HepG2 (cell line): Measurements from ENCODE around the gene TRIM10. TPM values are rescaled to one million over a fixed set of nuclear protein-coding genes. Genes with fewer than 3 reads are reported as not detected.

ENCODE experiments used
- CEBPG ChIP-seq: IDR thresholded peaks from 2 replicates; pipeline ENCODE4 v1.6.1; 2016
- HNRNPL ChIP-seq: fragments of 200-400 bp; formaldehyde crosslinking; IDR thresholded peaks from 2 replicates; pipeline ENCODE4 v1.6.1; 2017; ENCODE audit warnings: mild to moderate bottlenecking, low read depth, low read length
- NRL ChIP-seq: sonication (generic); formaldehyde crosslinking; IDR thresholded peaks from 2 replicates; pipeline ENCODE4 v1.5.0; 2020; ENCODE audit warnings: missing genetic modification reagents, mild to moderate bottlenecking, moderate library complexity, borderline replicate concordance
- PAWR ChIP-seq: sonication (generic); formaldehyde crosslinking; IDR thresholded peaks from 2 replicates; pipeline ENCODE4 v1.4.0; 2020; ENCODE audit warnings: missing genetic modification reagents, mild to moderate bottlenecking, borderline replicate concordance
- SKI ChIP-seq: fragments of 450-650 bp; IDR thresholded peaks from one replicate; pipeline ENCODE4 v1.6.1; 2018; ENCODE audit warnings: mild to moderate bottlenecking; ENCODE audit not compliant: partially characterized antibody
- ZEB1 ChIP-seq: IDR thresholded peaks from 2 replicates; pipeline ENCODE4 v1.6.1; 2012; ENCODE audit warnings: mild to moderate bottlenecking, low read depth, inconsistent platforms; ENCODE audit not compliant: insufficient replicate concordance
- ZNF3 ChIP-seq: IDR thresholded peaks from 2 replicates; pipeline ENCODE4 v1.7.0; 2017; ENCODE audit warnings: inconsistent platforms
- ZNF382 ChIP-seq: sonication (generic); formaldehyde crosslinking; IDR thresholded peaks from 2 replicates; pipeline ENCODE4 v1.5.0; 2020; ENCODE audit warnings: missing genetic modification reagents, mild to moderate bottlenecking, borderline replicate concordance
- ZNF550 ChIP-seq: sonication (generic); formaldehyde crosslinking; IDR thresholded peaks from 2 replicates; pipeline ENCODE4 v1.4.0; 2020; ENCODE audit warnings: mild to moderate bottlenecking, missing genetic modification reagents, borderline replicate concordance
- ZNF772 ChIP-seq: sonication (generic); formaldehyde crosslinking; IDR thresholded peaks from 2 replicates; pipeline ENCODE4 v1.5.0; 2020; ENCODE audit warnings: mild to moderate bottlenecking, missing genetic modification reagents
- ZNF781 ChIP-seq: sonication (generic); formaldehyde crosslinking; IDR thresholded peaks from 2 replicates; pipeline ENCODE4 v1.5.1; 2020; ENCODE audit warnings: borderline replicate concordance, mild to moderate bottlenecking, missing genetic modification reagents; ENCODE audit errors: not compliant biosample characterization
- ZSCAN20 ChIP-seq: sonication (generic); formaldehyde crosslinking; IDR thresholded peaks from 2 replicates; pipeline ENCODE4 v1.4.0; 2020; ENCODE audit warnings: missing genetic modification reagents, mild to moderate bottlenecking, borderline replicate concordance
- ZSCAN29 ChIP-seq: sonication (generic); formaldehyde crosslinking; conservative IDR thresholded peaks from 2 replicates; pipeline ENCODE4 v1.4.0; 2020; ENCODE audit warnings: mild to moderate bottlenecking, missing genetic modification reagents
- polyA plus RNA-seq, 8 experiments: library from polyadenylated mRNA; depleted of rRNA in 3 of 8; stranded (reverse) in 7 of 8; unstranded in 1 of 8; fragments of >200 nt; fragmentation: Illumina TruSeq in 4 of 8; extraction: Trizol in 4 of 8; gene quantifications; 2 replicates each; pipeline versions ENCODE4 v1.2.1 to v1.2.3, GENCODE V29; 2011 to 2016; ENCODE audit warnings: low read depth in 4 of 8, missing spikeins in 1 of 8, mixed read lengths in 1 of 8; ENCODE audit not compliant: insufficient read depth in 1 of 8
- total RNA-seq, 5 experiments: library from RNA; depleted of rRNA; stranded (reverse); fragments of >200 nt; fragmentation: Illumina TruSeq; extraction: Trizol; gene quantifications; 2 replicates each; pipeline ENCODE4 v1.2.3, GENCODE V29; 2016; ENCODE audit warnings: low read depth in 1 of 5
- TF ChIP-seq, protein P1 (sequence below): sonication (generic); formaldehyde crosslinking; IDR thresholded peaks from 2 replicates; pipeline ENCODE4 v1.4.0; 2020; ENCODE audit warnings: mild to moderate bottlenecking, missing genetic modification reagents
- TF ChIP-seq, protein P2 (sequence below): IDR thresholded peaks from 2 replicates; pipeline ENCODE4 v1.6.1; 2016; ENCODE audit warnings: low read depth, control low read depth
- TF ChIP-seq, protein P3 (sequence below): sonication (generic); formaldehyde crosslinking; IDR thresholded peaks from 2 replicates; pipeline ENCODE4 v1.5.1; 2020; ENCODE audit warnings: mild to moderate bottlenecking, missing genetic modification reagents, moderate library complexity

Gene TRIM10
- total and polyA plus RNA-seq, 2 of the 13 experiments (the other 11 are each of a cell fraction or from before 2014, with no cell fraction given), result 4.1 to 6.8 TPM

DNA sequence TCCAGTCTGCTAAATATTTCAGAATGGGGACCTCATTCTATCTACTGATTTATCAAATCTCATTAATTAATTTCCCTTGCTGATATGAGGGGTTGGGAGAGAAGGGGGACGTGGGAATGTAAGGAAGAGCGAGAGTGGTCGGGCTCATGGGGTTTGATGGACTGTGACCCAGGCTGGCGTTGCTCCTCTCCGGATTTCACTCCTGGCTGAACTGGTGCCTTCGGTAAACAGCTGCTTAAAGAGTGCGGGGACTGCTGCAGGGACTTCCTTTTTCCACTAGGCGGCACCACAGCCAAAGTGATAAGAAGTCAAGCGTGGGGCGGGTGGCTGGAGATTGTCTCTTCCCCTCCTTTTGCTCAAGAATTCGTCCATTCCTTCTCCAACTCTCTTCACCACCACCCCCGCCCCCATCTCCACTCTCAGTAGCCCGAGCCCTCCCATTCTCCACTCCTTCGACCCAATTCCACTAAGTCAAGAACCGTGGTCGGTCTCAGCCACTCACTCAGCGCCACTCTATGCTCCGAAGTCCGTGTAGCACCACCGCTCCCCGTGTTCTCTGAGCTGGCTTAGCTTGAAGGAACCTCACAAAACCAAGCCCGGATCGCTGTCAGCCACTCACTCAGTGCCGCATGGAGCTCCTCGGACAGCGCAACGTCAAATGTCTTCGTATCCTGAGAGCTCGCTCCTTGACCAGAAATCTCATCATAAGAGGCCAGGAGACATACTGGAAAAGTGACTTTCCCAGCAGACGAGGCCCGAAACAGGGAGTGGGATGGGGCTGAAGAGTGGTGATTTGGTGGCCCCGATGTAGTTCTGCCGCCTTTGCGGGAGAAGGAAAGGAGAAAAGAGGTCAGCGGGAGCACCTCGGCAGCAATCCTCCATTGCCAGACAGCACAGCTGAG lies 57.8 kb downstream of the TRIM10 start (continued):
- TF ChIP-seq ZNF3 (CRISPR knock-in tag) (no peak), ZNF772 (CRISPR knock-in tag) (no peak), ZEB1 (no peak), HNRNPL (no peak), ZSCAN29 (peak; percentile 82), ZNF382 (no peak), ZNF781 (peak; percentile 90), ZNF550 (CRISPR knock-in tag) (no peak), SKI (peak; percentile 24), CEBPG (peak; percentile 21; the same call in 1 of the 2 replicates), NRL (CRISPR knock-in tag) (no peak), ZSCAN20 (CRISPR knock-in tag) (no peak), PAWR (CRISPR knock-in tag) (no peak)
- TF ChIP-seq, protein P1, sequence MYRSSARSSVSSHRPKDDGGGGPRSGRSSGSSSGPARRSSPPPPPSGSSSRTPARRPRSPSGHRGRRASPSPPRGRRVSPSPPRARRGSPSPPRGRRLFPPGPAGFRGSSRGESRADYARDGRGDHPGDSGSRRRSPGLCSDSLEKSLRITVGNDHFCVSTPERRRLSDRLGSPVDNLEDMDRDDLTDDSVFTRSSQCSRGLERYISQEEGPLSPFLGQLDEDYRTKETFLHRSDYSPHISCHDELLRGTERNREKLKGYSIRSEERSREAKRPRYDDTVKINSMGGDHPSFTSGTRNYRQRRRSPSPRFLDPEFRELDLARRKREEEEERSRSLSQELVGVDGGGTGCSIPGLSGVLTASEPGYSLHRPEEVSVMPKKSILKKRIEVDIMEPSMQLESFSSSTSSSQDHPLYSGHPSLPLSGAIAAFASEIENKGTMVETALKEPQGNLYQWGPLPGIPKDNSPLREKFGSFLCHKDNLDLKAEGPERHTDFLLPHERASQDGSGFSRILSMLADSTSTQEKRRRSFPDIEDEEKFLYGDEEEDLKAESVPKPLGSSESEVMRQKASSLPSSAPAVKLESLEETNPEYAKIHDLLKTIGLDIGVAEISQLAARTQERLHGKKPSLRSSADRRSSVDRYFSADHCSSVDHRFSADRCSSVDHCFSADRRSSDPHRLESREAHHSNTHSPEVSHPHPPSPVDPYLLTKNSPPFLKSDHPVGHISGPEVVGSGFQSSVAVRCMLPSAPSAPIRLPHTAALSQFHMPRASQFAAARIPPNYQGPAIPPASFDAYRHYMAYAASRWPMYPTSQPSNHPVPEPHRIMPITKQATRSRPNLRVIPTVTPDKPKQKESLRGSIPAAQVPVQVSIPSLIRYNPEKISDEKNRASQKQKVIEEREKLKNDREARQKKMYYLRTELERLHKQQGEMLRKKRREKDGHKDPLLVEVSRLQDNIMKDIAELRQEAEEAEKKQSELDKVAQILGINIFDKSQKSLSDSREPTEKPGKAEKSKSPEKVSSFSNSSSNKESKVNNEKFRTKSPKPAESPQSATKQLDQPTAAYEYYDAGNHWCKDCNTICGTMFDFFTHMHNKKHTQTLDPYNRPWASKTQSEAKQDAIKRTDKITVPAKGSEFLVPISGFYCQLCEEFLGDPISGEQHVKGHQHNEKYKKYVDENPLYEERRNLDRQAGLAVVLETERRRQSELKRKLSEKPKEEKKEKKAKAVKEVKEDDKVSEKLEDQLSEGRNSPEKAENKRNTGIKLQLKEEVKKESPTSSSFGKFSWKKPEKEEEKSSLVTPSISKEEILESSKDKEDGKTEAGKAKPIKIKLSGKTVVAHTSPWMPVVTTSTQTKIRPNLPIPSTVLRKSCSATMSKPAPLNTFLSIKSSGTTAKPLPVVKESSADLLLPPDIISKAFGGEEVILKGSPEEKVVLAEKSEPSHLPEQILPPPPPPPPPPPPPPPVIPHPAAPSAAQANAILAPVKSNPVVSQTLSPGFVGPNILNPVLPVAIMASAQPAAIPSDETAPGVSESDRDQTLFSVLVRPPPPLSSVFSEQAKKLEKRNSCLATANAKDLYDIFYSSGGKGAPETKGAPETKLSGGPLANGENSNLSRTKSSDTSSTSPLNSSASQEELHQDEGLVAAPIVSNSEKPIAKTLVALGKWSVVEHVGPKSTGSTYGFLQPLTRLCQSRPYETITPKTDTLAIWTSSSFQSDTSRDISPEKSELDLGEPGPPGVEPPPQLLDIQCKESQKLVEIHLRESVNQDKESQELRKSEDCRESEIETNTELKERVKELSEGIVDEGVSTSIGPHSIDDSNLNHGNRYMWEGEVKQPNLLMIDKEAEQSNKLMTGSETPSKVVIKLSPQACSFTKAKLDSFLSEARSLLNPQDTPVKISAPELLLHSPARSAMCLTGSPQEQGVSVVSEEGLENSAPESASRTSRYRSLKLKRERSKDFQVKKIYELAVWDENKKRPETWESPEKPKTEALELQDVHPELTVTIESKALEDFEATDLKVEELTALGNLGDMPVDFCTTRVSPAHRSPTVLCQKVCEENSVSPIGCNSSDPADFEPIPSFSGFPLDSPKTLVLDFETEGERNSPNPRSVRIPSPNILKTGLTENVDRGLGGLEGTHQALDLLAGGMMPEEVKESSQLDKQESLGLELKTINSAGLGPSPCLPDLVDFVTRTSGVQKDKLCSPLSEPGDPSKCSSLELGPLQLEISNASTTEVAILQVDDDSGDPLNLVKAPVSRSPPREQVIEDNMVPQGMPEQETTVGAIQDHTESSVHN (CRISPR knock-in tag), result no peak
- TF ChIP-seq, protein P2, sequence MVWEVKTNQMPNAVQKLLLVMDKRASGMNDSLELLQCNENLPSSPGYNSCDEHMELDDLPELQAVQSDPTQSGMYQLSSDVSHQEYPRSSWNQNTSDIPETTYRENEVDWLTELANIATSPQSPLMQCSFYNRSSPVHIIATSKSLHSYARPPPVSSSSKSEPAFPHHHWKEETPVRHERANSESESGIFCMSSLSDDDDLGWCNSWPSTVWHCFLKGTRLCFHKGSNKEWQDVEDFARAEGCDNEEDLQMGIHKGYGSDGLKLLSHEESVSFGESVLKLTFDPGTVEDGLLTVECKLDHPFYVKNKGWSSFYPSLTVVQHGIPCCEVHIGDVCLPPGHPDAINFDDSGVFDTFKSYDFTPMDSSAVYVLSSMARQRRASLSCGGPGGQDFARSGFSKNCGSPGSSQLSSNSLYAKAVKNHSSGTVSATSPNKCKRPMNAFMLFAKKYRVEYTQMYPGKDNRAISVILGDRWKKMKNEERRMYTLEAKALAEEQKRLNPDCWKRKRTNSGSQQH (CRISPR knock-in tag), result no peak
- TF ChIP-seq, protein P3, sequence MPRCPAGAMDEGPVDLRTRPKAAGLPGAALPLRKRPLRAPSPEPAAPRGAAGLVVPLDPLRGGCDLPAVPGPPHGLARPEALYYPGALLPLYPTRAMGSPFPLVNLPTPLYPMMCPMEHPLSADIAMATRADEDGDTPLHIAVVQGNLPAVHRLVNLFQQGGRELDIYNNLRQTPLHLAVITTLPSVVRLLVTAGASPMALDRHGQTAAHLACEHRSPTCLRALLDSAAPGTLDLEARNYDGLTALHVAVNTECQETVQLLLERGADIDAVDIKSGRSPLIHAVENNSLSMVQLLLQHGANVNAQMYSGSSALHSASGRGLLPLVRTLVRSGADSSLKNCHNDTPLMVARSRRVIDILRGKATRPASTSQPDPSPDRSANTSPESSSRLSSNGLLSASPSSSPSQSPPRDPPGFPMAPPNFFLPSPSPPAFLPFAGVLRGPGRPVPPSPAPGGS, result no peak; the same call in 1 of the 2 replicates
